ENCODE results near the gene TP53I3.
A peak's percentile ranks its signal among the peaks of the same experiment; 100 is the strongest.
"Not testable (repeated sequence)": the region's sequence is repeated elsewhere in the genome, so short reads cannot be mapped to it uniquely, and the experiment has no call there.

TP53I3 gene

DNA sequence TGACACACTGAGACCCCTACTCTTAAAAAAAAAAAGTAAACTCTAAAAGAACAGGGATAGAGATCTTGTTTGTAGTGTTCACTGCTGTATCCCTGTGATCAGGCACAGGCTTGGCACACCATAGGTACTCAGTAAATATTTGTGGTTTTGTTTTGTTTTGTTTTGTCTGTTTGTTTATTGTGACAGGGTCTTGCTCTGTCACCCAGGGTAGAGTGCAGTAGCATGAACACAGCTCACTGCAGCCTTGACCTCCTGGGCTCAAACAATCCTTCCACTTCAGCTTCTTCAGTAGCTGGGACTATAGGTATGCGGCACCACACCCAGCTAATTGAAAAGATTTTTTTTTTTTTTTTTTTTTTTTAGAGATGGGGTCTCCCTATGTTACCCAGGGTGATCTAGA is 31.7 kb downstream of the TP53I3 start:
- no peak for DNase-seq (ENCODE audit: low spot score)

DNA sequence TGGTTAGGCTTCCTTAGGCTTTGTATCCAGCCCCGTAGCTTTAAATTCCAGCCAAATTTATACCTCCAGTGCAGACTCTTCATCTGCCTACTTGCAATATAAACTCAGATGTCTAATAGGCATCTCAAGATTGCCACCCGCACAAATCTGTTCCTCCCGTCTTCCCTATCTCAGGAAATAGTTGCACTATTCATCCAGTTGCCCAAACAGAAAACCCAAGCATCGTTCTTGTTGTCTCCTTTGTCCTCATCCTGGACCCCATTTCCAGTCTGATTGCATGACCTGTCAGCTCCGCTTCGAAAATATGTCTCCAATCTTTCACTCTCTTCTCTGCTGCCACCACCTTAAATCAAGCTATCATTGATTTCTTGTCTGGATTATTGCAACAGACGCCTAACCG is 32.8 kb downstream of the TP53I3 start:
- DNase-seq (ENCODE audit: low spot score), result no peak

DNA sequence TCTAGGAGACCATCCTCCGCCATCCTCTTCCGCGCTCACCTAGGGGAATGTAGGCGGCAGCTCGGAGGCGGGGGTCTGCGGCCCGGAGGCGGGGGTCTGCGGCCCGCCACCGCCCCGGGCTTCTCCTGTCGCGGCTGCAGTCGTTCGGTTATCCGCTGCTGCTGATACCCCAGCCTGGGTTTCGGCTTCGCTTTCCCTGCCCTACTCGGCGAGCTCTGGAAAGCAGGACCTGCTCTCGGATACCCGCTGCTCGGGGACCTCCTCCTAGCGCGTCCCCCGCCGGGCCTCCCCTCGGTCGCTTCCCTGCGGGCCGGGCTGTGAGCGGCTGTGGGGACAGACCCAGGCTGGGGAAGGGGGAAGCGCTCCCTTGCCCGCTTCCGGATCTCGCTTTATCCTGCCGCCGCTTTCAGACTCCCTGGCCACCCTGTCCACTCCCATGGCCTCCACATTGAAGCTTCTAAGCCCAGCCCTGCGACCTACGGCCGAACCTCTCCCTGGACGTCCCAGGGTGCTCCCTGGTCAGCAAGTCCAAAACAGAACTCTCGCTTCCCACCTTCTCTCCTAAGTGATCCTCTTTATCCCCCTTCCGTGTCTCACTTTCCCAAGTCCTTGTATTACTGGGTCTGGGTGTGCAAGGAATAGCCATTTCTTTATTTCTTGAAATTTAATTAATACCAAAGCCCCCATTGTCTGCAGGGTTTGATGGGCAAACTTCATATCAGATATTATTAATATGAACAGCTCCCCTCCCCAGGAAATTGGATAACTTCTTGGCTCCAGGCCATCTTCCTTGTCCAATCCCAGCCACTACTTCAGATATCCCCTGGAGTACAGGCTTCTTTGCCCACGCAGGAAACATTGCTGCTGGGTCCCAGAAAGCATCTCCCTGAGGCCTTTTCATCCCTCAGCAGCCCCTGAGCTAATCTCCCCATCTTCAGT is 34.3 kb downstream of the TP53I3 start:
- DNase-seq (ENCODE audit: low spot score), result peak; percentile 14

DNA sequence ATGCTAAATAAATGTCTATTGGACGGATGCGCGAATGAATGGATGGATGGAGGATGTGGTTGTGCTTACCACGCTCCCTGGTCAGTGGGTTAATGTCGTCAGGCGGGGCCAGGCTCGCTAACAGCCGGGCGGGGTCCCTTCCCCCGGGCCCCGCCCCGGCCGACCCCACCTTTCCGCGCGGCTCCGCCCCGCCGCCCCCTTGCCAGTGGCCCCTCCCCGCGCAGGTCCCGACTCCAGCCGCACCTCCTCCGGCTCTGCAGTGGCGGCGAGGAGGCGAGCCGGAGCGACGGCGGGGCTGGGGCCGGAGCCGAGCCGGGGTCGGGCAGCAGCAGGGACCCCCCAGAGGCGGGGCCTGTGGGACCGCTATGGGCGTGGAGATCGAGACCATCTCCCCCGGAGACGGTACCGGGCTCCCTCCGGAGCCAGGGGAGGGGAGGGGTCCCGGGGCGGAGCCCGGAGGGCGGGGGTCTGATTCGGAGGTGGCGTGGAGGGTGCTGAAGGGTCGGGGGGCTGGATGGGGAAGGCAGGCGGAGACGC is 35.1 kb downstream of the TP53I3 start, which contains the start of gene FKBP1B:
TSS of gene FKBP1B (plus strand) at position 257 of the 537 bp plus-strand sequence. CDS start at position 366, 109 bp downstream.
- peak; percentile 75 for DNase-seq (ENCODE audit: low spot score)

DNA sequence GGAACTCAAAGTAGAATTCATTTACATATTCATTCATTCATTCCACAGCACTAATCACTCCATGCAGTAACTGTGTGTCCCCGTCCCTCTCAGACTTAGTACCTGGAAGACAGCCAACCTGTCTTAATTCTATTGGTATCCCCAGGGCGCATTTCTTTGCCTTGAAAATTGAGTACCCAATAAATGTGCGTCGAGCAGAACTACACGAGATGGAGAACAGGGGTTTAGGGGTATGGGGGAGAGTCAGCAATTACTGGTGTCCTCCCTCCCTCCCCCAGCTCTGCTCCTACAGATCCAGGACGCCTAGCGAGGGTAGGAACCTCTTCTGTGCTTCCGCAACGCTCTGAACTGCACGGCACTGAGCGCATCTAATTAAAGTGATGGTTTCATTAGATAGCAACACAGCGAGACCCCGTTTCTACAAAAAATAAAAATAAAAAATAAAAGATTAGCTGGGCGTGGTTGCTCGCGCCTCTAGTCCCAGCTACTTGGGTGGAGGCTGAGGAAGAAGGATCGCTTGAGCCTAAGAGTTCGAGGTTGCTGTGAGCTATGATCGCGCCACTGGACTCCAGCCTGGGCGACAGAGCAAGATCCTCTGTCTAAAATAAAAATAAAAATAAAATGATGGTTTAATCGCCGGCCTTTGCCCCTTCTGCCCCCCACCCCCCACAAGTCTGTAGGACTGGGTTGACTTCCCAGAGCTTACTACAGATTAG is 35.7 kb downstream of the TP53I3 start:
- DNase-seq (ENCODE audit: low spot score), result no peak

DNA sequence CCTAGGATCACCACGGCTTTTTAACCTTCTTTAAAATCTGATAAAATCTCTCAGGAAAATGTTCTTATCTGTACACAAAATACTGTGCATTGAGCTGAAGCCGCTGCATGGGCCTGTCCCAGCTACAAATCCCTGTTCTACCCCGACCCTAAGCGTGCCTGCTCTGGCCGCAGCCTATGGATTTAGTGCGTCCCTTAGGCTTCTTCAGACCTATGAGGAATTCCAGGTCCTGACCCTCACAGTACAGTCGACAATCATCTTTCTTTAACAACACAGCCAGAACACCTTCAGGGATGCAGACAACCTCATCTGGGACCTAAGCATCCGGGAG is 37.0 kb downstream of the TP53I3 start:
- no peak for DNase-seq (ENCODE audit: low spot score)

DNA sequence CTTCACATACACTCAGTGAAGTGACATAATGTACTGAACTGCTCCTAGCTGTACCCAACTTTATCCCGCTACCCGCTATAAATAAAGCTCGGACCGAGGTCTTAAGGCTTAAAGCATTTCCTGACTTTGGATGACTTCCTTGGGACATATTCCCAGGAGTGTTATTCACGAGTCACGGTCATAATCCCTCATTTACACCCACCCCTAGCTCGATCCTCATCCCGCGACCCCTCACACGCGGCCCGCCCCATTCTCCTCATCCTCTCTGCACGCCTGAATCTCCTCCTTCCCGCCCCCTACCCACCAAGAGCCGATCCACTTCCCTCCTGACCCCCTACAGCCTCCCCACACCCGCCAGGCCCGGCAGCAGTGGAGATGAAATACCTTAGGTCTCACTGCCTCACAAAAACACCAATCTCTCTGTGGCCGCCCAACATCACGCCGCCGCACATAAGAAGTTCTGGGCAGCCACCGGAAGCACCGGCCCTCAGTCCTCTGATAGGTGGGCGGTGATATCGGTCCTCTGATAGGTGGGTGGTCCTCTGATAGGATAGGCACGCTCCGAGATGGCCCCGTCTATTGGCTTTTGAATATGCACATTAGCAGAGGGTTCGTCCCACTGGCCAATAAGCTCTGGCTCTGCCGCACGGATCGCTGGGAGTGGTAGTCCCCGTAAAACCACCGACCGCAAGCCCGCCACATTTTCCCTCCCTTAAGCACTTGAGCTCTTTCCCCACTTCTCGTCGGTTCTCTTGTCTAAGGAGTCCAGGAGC is 37.5 kb downstream of the TP53I3 start, which contains the start of gene WDCP:
TSS of gene WDCP (minus strand) at position 462 of the 773 bp plus-strand sequence. CDS start 7,897 bp downstream, outside the sequence.
- peak; percentile 98 for DNase-seq (ENCODE audit: low spot score)

DNA sequence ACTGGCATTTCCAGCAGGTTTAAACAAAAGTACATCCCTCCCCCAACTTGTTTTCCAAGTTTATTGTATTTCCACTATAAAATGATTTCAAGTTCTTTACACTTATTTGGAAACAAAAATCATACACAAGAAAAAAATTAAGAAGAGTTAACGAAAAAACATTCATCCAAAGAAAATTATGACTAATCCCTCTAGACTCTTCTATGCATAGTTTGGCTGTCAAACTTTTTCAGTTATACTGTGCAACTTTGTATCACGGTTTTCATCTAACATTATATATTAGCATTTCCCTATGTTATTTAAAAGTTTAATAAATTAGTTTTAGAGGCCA is 38.1 kb downstream of the TP53I3 start:
- no peak for DNase-seq (ENCODE audit: low spot score)

DNA sequence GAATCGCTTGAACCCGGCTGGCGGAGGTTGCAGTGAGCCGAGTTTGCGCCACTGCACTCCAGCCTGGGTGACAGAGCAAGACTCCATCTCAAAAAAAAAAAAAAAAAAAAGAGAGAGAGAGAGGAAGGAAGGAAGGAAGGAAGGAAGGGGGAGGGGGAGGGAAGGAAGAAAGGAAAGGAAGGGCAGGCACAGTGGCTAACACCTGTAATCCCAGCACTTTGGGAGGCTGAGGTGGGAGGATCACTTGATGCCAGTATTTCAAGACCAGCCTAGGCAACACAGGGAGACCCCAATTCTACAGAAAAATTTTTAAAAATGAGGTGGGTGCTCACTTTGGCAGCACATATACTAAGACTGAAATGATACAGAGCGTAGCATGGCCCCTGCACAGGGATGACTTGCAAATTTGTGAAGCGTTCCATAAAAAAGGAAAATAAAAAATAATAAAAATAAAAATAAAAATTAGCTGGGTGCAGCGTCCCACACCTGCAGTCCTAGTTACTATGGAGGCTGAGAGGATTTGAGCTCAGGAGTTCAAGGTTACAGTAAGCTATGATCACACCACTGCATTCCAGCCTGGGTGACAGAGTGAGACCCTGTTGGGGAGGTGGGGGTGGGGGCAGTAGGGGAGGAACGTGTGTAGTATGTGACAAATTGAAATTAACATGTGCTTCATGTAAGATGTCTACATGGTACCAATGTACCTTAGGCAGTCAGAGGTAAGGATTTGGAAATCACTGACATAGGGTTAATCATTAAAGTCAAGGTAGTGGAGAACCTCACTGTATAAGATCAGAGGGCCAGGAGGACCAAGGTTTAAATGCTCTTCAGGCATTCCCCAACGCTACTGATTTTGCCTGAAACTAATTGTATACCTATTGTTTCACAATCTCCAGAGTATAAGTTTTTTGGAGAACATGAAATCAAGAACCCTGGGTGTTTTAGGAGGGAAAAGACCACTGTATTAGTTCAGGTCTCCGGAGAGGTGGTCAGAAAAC is 38.8 kb downstream of the TP53I3 start:
- no peak for DNase-seq (ENCODE audit: low spot score)

DNA sequence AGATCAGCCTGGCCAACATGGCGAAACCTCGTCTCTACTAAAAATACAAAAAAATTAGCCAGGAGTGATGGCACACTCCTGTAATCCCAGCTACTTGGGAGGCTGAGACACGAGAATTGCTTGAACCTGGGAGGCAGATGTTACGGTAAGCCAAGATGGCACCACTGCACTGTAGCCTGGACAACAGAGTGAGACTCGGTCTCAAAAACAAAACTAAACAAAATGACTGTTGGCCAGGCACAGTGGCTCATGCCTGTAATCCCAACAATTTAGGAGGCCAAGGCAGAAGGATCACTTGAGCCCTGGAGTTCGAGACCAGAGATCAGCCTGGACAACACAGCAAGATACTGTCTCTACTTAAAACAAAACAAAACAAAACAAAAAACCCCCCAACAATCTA is 41.5 kb downstream of the TP53I3 start:
- not testable (repeated sequence) for DNase-seq (ENCODE audit: low spot score)

DNA sequence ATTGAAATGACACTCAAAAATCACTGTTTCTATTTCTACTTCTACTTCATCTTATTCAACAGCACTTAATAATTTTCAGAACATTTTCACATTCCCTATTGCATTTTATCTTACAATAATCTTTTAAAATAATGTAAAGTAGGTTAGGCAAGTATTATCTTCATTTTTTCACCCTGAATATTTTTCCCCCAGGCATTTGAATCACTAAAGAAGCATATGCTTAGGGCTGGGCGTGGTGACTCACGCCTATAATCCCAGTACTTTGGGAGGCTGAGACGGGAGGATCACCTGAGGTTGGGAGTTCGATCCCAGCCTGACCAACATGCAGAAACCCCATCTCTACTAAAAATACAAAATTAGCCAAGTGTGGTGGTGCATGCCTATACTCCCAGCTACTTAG is 44.1 kb downstream of the TP53I3 start:
- DNase-seq (ENCODE audit: low spot score), result no peak

DNA sequence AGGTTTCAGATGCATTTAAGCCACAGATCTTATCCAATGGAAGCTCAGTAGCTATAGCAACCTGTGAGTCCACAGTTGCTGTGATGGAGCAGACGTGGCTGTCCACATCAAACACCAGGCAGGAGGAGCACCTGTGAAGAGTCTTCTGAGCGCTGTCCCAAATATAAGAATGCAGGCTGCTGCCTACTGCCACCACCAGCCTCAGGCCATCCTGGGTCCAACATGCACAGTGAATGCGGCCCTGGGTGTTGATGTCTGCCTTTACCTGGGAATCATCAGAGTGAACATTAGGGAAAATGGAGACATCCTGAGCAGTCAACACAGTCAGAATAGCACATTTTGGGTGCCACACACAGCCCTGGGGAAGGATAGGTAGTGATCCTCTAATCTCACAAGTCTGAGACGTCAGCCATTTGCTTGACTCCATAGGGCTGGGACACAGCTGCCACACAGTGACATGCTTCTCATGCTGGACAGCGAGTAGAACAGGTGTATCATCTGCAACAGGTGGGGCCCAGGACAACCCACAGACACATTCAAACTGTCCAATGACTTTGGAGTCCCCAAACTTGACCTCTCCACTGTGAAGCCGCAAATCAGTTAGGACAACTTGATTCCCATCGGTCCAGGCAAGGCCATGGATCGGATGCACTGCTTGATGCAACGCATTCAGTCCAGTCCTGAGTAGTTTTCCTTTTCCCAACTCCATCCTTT is 45.7 kb downstream of the TP53I3 start:
- no peak for DNase-seq (ENCODE audit: low spot score)
